NOMO-1 treated with dmso at 0.1 percent for 144 hours (cell line): Measurements from ENCODE around the gene SUPT20HL1.
"Not testable (repeated sequence)": the region's sequence is repeated elsewhere in the genome, so short reads cannot be mapped to it uniquely, and the experiment has no call there.

Source experiments
- DNase-seq: peaks from one replicate; lab custom pipeline; 2025; ENCODE audit not compliant: unreplicated experiment; lab: John Stamatoyannopoulos, UW

SUPT20HL1 gene

GRCh38 chrX:24360272-24360671, at the start of gene SUPT20HL1:
SUPT20HL1 (plus strand) TSS chrX:24360639; CDS start chrX:24362761, 2,122 bp downstream.
- no peak for DNase-seq

- DNase-seq: not testable (repeated sequence)
Measured at GRCh38 chrX:24310916-24311315, 49.5 kb upstream of the SUPT20HL1 start.

GRCh38 chrX:24311507-24312248, 48.8 kb upstream of the SUPT20HL1 start:
- not testable (repeated sequence) for DNase-seq

- DNase-seq: not testable (repeated sequence)
Measured at GRCh38 chrX:24312249-24312607, 48.2 kb upstream of the SUPT20HL1 start.

- no peak for DNase-seq
Measured at GRCh38 chrX:24314019-24314635, 46.3 kb upstream of the SUPT20HL1 start, which contains the start of gene SUPT20HL2. SUPT20HL2 (minus strand) TSS chrX:24314069; CDS start chrX:24313315, 754 bp downstream.

GRCh38 chrX:24316111-24316510, 44.3 kb upstream of the SUPT20HL1 start:
- DNase-seq: no peak

GRCh38 chrX:24317567-24317966, 42.9 kb upstream of the SUPT20HL1 start:
- DNase-seq: no peak

- DNase-seq: no peak
Measured at GRCh38 chrX:24321741-24322395, 38.6 kb upstream of the SUPT20HL1 start.

GRCh38 chrX:24325231-24325630, 35.2 kb upstream of the SUPT20HL1 start:
- no peak for DNase-seq

GRCh38 chrX:24332878-24333277, 27.6 kb upstream of the SUPT20HL1 start:
- DNase-seq: no peak

- DNase-seq: no peak
Measured at GRCh38 chrX:24333371-24333770, 27.1 kb upstream of the SUPT20HL1 start.

GRCh38 chrX:24334461-24334860, 26.0 kb upstream of the SUPT20HL1 start:
- DNase-seq: no peak

- DNase-seq: no peak
Measured at GRCh38 chrX:24335871-24336270, 24.6 kb upstream of the SUPT20HL1 start.

- DNase-seq: no peak
Measured at GRCh38 chrX:24339911-24340310, 20.5 kb upstream of the SUPT20HL1 start.

GRCh38 chrX:24340501-24340900, 19.9 kb upstream of the SUPT20HL1 start:
- DNase-seq: no peak

- no peak for DNase-seq
Measured at GRCh38 chrX:24341795-24342194, 18.6 kb upstream of the SUPT20HL1 start.

- DNase-seq: peak; percentile 72
Measured at GRCh38 chrX:24343719-24344118, 16.7 kb upstream of the SUPT20HL1 start.

- no peak for DNase-seq
Measured at GRCh38 chrX:24347881-24348280, 12.6 kb upstream of the SUPT20HL1 start.

GRCh38 chrX:24350217-24350616, 10.2 kb upstream of the SUPT20HL1 start:
- DNase-seq: no peak

- no peak for DNase-seq
Measured at GRCh38 chrX:24355095-24355494, 5.3 kb upstream of the SUPT20HL1 start.

GRCh38 chrX:24357106-24357505, 3.3 kb upstream of the SUPT20HL1 start:
- no peak for DNase-seq
